GM21515 (cell line): ENCODE data around the gene KLF6.

Experiments used
- ATAC-seq: cut with Tn5 transposase; IDR thresholded peaks from one replicate; pipeline ENCODE4 v1.9.1; 2021; ENCODE audit not compliant: unreplicated experiment

The KLF6 gene

GRCh38 chr10:3812141-3812540 is 27.1 kb upstream of the KLF6 start:
- no peak for ATAC-seq

GRCh38 chr10:3811291-3811870 is 26.4 kb upstream of the KLF6 start:
- peak; percentile 77 for ATAC-seq

- ATAC-seq = no peak
Observed at GRCh38 chr10:3808689-3809199, 23.7 kb upstream of the KLF6 start.

- no peak for ATAC-seq
Observed at GRCh38 chr10:3807928-3808496, 23.0 kb upstream of the KLF6 start.

- ATAC-seq = no peak
Observed at GRCh38 chr10:3807211-3807927, 22.4 kb upstream of the KLF6 start.

- no peak for ATAC-seq
Observed at GRCh38 chr10:3806603-3807002, 21.6 kb upstream of the KLF6 start.

- peak; percentile 49 for ATAC-seq
Observed at GRCh38 chr10:3805791-3806461, 20.9 kb upstream of the KLF6 start.

- ATAC-seq = peak; percentile 39
Observed at GRCh38 chr10:3805201-3805790, 20.3 kb upstream of the KLF6 start.

- no peak for ATAC-seq
Observed at GRCh38 chr10:3803927-3804741, 19.1 kb upstream of the KLF6 start.

- ATAC-seq = no peak
Observed at GRCh38 chr10:3803295-3803926, 18.4 kb upstream of the KLF6 start.

GRCh38 chr10:3802526-3803265 is 17.7 kb upstream of the KLF6 start:
- ATAC-seq = no peak

- ATAC-seq = no peak
Observed at GRCh38 chr10:3801558-3802192, 16.7 kb upstream of the KLF6 start.

GRCh38 chr10:3800586-3800985 is 15.6 kb upstream of the KLF6 start:
- no peak for ATAC-seq

GRCh38 chr10:3797750-3798149 is 12.7 kb upstream of the KLF6 start:
- no peak for ATAC-seq

GRCh38 chr10:3793553-3793952 is 8.5 kb upstream of the KLF6 start:
- ATAC-seq = no peak

GRCh38 chr10:3792710-3793219 is 7.8 kb upstream of the KLF6 start:
- ATAC-seq = no peak

- ATAC-seq = no peak
Observed at GRCh38 chr10:3791974-3792633, 7.1 kb upstream of the KLF6 start.

GRCh38 chr10:3790858-3791257 is 5.8 kb upstream of the KLF6 start:
- ATAC-seq = no peak
